SKM-1 (cell line): Measurements from ENCODE around the gene BANK1.

Source experiments
- DNase-seq: peaks from one replicate; lab custom pipeline; 2025; ENCODE audit not compliant: unreplicated experiment; lab: John Stamatoyannopoulos, UW

Gene BANK1

GRCh38 chr4:101956068-101956825 lies 165.7 kb downstream of the BANK1 start:
- DNase-seq: no peak

GRCh38 chr4:101958547-101958946 lies 168.0 kb downstream of the BANK1 start:
- DNase-seq: no peak

DNA sequence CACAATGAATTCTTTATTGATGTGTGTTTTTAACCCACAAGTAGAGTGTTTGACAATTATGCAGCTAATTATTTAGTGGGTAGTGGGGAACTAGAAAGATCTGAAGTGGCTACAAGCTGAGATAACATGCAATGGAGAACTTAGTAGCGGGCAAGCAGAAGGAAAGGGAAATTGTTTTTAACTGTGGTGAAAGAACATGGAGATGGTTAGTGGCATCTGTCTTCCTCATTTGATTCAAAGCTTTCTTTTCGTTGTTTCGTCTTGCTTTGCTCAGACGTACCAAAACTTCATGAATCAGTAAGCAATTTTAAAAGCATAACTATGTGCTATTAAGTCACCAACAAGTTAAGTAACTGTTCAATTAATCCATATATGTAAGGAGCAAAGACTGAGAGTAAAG lies 169.9 kb downstream of the BANK1 start:
- DNase-seq: no peak

DNA sequence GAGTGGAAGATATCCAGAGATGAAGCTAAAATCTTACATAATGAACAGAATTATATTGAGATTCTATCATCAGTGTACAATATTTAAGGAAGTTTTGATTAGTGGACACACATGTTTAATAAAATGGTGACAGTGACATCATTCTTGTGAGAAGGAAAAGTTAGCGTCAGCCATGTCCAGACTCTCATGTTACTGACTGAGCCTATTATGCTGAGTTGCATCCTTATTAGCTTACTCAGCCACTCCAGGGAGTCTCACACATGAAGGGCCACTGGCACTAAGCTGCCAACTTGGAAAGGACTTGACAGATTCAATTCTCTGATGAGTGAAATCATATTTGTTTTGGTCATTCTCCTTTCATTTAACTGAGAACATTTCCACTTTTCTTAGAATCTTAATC lies 170.6 kb downstream of the BANK1 start:
- no peak for DNase-seq

DNA sequence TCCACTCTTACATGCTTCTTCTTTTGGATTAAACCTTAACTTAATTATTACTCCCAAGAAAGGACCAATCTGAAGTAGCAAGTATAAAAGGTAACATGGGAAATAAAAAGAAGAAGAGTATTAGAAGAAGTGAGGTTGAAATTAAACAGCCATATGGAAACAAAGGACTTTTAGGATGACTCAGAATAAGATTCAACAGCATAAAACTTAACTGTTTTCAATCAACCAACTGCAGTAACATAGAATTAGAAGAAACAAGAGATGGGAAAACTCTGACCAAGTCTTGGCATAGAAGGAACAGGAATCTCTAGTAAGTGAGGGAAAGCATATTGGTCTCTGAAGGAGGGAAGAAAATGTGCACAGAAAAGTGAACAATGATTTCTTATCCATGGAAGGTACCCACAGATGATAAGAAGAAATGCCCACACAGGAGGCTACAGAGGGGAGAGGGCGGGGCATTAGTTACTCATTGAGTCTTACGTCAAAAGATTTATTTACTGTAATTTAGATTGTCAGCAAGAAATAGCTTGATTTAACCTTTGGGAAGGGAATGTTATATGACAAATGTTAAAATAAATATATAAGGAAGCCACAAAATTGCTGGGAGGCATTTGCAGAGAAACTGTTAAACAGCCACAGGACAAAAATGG lies 177.3 kb downstream of the BANK1 start:
- no peak for DNase-seq

GRCh38 chr4:101968364-101968763 lies 177.8 kb downstream of the BANK1 start:
- no peak for DNase-seq

DNA sequence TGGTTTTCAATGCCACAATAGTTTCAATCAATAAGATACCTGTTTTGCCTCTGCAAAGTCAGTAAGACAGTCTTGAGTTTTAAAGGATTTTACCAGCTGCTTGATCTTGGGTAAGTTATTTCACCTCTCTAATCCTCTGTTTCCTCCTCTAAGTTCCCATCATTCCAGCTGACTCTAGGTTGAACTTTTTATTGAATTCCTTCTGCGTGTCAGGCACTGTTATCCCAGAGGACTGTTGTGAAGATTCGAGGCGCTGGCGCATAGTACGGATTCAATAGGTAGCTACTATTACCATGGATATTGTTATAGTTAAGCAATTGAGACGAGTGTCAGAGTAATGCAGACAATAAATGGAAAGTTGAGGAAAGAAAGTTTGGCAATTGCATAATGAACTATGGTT lies 179.4 kb downstream of the BANK1 start:
- DNase-seq: no peak

DNA sequence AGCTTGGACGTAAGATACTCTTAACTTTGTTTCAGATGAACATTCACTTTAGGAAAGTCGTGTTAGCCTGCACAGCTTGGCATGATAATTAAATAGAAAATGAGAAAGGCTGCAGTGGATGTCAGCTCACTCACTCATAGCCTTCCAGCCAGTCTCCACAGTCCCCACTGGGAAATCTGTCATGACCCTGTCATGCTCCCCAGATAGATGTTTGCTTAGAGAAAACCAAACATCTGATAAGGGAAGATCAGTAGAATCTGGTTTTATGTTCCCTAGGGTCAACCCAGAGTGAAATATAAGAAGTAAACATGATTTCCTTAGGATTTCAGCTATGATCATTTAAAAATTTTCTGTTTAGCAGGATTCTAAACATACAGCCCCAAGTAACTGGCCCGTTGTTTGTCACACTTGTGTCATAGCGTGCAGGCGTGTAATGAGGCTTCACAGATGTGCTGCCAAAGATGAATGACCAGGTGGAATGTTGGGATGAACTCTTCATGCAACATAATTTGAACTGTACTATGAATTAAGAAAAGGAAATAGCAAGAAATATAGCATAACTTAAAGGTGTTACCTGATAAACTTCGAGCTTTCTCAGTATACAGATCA lies 180.1 kb downstream of the BANK1 start:
- no peak for DNase-seq

DNA sequence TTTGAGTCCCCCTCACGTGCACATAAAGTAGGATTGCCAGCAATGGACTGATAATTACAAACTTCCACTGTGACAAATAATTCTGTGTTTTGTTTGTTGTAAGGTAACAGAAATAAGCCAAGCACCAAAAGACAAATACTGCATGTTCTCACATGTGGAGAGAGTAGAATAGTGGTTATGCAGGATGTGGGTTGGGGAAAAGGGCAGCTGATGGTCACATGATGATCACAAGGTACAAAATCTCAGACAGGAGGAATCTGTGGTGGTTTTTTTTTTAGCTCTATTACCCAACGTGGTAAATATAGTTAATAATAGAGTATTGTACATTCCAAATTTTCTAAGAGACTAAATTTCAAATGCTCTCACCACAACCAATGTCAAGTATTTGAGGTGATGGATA lies 182.3 kb downstream of the BANK1 start:
- no peak for DNase-seq

DNA sequence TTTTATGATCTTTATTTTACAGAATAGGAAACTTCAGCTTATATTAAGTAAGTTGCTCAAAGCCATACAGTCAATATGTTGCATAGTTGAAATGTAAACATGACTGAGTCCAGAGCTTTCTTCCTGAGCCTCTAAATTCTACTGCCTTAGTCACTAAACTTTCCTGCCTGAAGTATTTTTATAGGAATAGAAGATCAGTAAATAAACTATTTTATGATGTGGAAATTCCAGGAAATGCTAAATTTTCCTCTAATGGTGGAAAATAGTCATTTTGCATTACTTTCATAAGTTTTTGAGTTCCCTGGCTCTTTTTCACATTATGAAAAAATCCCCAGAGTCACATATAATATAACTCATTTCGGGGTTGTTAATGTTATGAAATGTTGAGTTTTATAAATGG lies 182.8 kb downstream of the BANK1 start:
- no peak for DNase-seq

DNA sequence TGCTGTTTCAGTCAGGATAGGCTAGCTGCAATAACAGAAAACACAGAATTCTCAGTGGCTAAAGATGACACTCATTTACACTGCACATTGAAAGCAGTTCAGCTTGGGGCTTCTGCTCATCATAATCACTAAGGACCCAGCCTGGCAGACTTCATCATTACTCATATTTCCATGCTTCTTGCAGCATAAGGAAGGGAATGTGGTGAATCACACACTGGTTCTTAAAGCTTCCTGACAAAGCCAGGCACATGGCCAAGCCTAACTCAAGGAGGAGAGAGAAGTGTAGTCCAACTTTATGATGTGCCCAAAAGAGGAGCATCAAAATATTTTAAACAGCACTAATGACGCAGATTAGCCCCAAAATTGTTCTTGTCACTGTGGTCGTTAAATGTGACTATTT lies 186.5 kb downstream of the BANK1 start:
- no peak for DNase-seq

- DNase-seq: peak; percentile 90
Observed at GRCh38 chr4:101981756-101982155, 191.2 kb downstream of the BANK1 start.

- no peak for DNase-seq
Observed at GRCh38 chr4:101983835-101984234, 193.3 kb downstream of the BANK1 start.

DNA sequence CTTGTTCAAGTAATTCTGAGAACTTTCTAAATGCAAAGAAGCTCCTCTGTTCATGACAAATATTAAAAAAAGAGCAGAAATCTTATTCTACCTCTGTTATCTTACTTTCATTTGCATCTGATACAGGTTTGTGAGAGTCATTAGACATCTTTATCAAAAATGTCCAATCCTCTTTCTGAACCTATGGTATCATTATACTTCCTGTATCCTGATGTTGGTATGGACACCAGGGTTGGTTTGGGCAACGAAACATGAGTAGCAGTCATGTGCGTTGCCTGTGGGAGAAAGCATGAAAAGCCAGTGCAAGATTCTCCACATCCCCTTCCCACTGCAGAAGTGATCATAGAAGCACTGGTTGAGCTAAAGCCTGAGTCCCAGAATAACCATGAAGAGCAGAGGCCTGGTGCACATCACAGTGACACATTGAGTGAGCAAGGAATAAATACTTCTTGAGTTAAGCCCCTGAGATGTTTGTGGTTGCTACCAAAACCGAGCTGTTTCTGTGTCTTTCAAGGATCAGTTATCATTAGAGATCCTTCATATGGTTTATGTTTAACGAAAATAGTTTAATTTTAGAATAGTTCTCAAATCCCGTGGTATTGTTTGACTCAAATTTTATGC lies 197.2 kb downstream of the BANK1 start:
- DNase-seq: no peak

DNA sequence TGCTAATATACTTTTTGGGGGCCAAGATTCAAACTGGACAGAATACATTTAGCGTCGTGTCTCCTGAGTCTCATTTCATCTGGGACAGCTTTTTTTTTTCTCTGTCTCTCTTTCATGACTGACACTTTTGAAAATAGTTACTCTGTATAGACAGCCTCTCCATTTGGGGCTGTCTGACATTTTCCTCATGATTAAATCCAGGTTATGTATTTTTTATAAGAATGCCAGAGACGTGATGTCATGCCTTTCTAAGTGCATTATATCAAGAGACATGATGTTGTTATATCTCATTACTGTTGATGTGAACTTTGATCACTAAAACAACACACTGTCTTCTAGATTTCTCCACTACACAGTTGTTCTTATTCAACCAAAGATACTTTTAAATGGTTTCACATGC lies 199.0 kb downstream of the BANK1 start:
- no peak for DNase-seq

DNA sequence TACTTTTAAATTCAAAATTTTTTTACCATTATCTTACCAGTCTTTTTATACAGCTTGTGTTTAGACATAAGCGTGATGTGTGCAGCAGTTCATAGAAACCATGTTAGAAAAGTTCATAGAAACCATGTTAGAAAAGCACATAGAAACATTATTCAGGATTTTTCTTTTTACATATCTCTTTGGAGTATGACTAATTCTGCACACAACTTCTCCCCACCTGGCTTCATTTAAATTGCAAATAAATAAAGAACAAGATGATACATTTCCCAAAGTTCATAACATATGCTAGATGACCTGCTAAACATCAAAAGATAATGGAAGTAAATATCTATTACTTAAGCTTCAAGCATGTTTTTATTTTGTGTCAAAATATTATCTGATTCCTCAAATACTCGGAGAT lies 201.9 kb downstream of the BANK1 start:
- no peak for DNase-seq

GRCh38 chr4:101993002-101993841 lies 202.7 kb downstream of the BANK1 start:
- no peak for DNase-seq

- DNase-seq: no peak
Observed at GRCh38 chr4:101993842-101994775, 203.6 kb downstream of the BANK1 start.

DNA sequence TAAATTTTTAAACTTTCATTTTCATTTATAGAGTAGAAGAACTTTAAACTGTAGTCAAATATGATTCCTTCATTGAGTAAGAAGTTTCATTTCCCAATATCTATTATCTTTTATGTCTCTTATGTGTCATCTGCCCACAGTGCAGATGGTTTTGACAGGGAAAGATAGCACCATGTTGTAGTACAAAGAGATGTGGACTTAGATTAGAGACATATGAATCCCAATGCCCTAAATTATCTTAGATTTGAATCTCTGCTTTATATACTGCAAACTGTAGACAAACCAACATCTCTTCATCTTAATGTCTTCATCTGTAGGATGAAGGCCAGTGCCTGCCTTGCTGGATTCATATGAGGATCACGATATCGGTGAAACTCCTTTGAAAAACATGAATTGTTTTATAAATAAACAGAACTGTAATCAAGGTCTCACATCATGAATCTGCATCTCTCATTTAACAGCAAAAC lies 217.5 kb downstream of the BANK1 start:
- DNase-seq: no peak

- no peak for DNase-seq
Observed at GRCh38 chr4:102008711-102009110, 218.2 kb downstream of the BANK1 start.
